Activated B cell treated with CpG ODN at 0.5 μM for 24 hours (primary cell): ENCODE measurements around the gene PA2G4. TPM values are rescaled to one million over a fixed set of nuclear protein-coding genes. Genes with fewer than 3 reads are reported as not detected.

Experiments used
- ATAC-seq: fragments of 200-7000 bp; cut with Tn5 transposase; one replicate; pipeline ENCODE4 v1.10.0; 2021; ENCODE audit warnings: low read depth, mild to moderate bottlenecking, moderate library complexity
- CTCF ChIA-PET: fragments of 350-600 bp; sonication (Branson Sonifier 250); formaldehyde crosslinking; loops from one replicate; lab custom pipeline; 2021; ENCODE audit warnings: antibody characterized with exemption; lab: Charles Lee
- POLR2A ChIA-PET: fragments of 350-600 bp; sonication (Branson Sonifier 250); formaldehyde crosslinking; loops from one replicate; lab custom pipeline; 2021; ENCODE audit warnings: antibody characterized with exemption; lab: Charles Lee
- DNase-seq: peaks from one replicate; pipeline ENCODE4 v3.0.0; 2022
- H3K27ac Mint-ChIP-seq: one replicate; pipeline ENCODE4 v1.8.0; 2020; ENCODE audit warnings: mixed read lengths
- H3K27me3 Mint-ChIP-seq: one replicate; pipeline ENCODE4 v1.8.0; 2021; ENCODE audit warnings: mixed read lengths
- H3K36me3 Mint-ChIP-seq: one replicate; pipeline ENCODE4 v1.8.0; 2021; ENCODE audit warnings: low read depth, mixed read lengths
- H3K4me1 Mint-ChIP-seq: one replicate; pipeline ENCODE4 v1.8.0; 2021; ENCODE audit warnings: mixed read lengths
- H3K4me3 Mint-ChIP-seq: one replicate; pipeline ENCODE4 v1.8.0; 2020; ENCODE audit warnings: mild to moderate bottlenecking, mixed read lengths
- H3K9me3 Mint-ChIP-seq: one replicate; pipeline ENCODE4 v1.8.0; 2020; ENCODE audit warnings: mixed read lengths
- CTCF ChIP-seq: fragments of 200-600 bp; IDR thresholded peaks from one replicate; pipeline ENCODE4 v1.8.0; 2022; ENCODE audit warnings: antibody characterized with exemption, mild to moderate bottlenecking
- intact Hi-C: fragments of 100-400 bp; cut with micrococcal nuclease; formaldehyde crosslinking; loops from one replicate; pipeline ENCODE4 v1.15.1; 2024
- total RNA-seq: library from RNA; stranded (reverse); gene quantifications from 2 replicates; pipeline ENCODE4 v1.2.3, GENCODE V29; 2022

Gene PA2G4
- total RNA-seq, 1 donor from 2014 or later = 137 TPM

- H3K4me1 Mint-ChIP-seq = peaks cover 47% of the 10 kb centered on the region
These were observed 54.6 kb downstream of the PA2G4 start for GRCh38 chr12:56158926-56159461.

GRCh38 chr12:56159482-56160192 lies 55.3 kb downstream of the PA2G4 start:
- intact Hi-C loops = no loop called here
- ChIA-PET CTCF (interaction anchor here (1.1 to 2.0 kb wide), 4 partner anchors 28 to 41 kb away, joined by 4 to 13 read pairs (median 6); partner anchors contain the start of gene SMARCC2), POLR2A (interaction anchor here (0.5 to 4.3 kb wide), 13 partner anchors 13 to 174 kb away, joined by 3 to 67 read pairs (median 6); partner anchors contain the start of genes ESYT1, PA2G4, PAN2 and RNF41)
- DNase-seq (no peak), ATAC-seq (no peak)
- Mint-ChIP-seq H3K9me3 (no peaks in the 10 kb centered on the region), H3K36me3 (peaks cover 75% of the 10 kb centered on the region), H3K27ac (peak overlapping the region; percentile 95), H3K4me3 (peak overlapping the region; percentile 94), H3K4me1 (peaks cover 47% of the 10 kb centered on the region), H3K27me3 (no peaks in the 10 kb centered on the region)
- TF ChIP-seq CTCF = no peak

More at GRCh38 chr12:56158926-56159461, 54.6 kb downstream of the PA2G4 start:
- TF ChIP-seq CTCF = no peak
- POLR2A ChIA-PET = interaction anchor here (0.5 to 4.3 kb wide), 13 partner anchors 12 to 175 kb away, joined by 3 to 67 read pairs (median 6); partner anchors contain the start of genes ESYT1, PA2G4, PAN2 and RNF41
- H3K27me3 Mint-ChIP-seq = no peaks in the 10 kb centered on the region
- peaks cover 68% of the 10 kb centered on the region for H3K36me3 Mint-ChIP-seq
- peak overlapping the region; percentile 95 for H3K27ac Mint-ChIP-seq
- ATAC-seq (no peak), DNase-seq (no peak)
- CTCF ChIA-PET = interaction anchor here (1.1 to 2.0 kb wide), 4 partner anchors 28 to 40 kb away, joined by 4 to 13 read pairs (median 6); partner anchors contain the start of gene SMARCC2
- no peaks in the 10 kb centered on the region for H3K9me3 Mint-ChIP-seq
- peak overlapping the region; percentile 94 for H3K4me3 Mint-ChIP-seq
- intact Hi-C loops = loop anchor here (1.0 kb wide), 5 partner anchors 31 to 186 kb away; partner anchors contain the start of genes RNF41 and ZC3H10

- CTCF ChIA-PET = interaction anchor here (2.0 kb wide), 2 partner anchors 29 to 34 kb away, joined by 6 to 13 read pairs; partner anchors contain the start of gene SMARCC2
- no peak for TF ChIP-seq CTCF
- no peak for DNase-seq
- intact Hi-C loops = no loop called here
- Mint-ChIP-seq H3K9me3 (no peaks in the 10 kb centered on the region), H3K27me3 (no peaks in the 10 kb centered on the region), H3K4me1 (peaks cover 46% of the 10 kb centered on the region), H3K27ac (peak overlapping the region; percentile 95), H3K4me3 (peak overlapping the region; percentile 94), H3K36me3 (peaks cover 79% of the 10 kb centered on the region)
- ATAC-seq = no peak
- POLR2A ChIA-PET = interaction anchor here (0.9 to 4.3 kb wide), 5 partner anchors 9 to 56 kb away, joined by 3 to 67 read pairs (median 12); partner anchors contain the start of genes ESYT1, MYL6B and PA2G4
These were observed 55.9 kb downstream of the PA2G4 start for GRCh38 chr12:56160193-56160763.

GRCh38 chr12:56160894-56161689 lies 56.7 kb downstream of the PA2G4 start:
- ChIA-PET POLR2A (interaction anchor here (0.6 to 3.5 kb wide), 10 partner anchors 9 to 411 kb away, joined by 3 to 21 read pairs (median 4); partner anchors contain the start of genes ESYT1, MYL6B, RNF41 and SMARCC2), CTCF (interaction anchor here (0.6 to 2.3 kb wide), 3 partner anchors 10 to 38 kb away, joined by 3 to 10 read pairs (median 4); partner anchors contain the start of gene SMARCC2)
- H3K36me3 Mint-ChIP-seq = peaks cover 82% of the 10 kb centered on the region

More at GRCh38 chr12:56160894-56161689, 56.7 kb downstream of the PA2G4 start:
- DNase-seq (no peak), ATAC-seq (no peak)
- no peak for TF ChIP-seq CTCF
- intact Hi-C loops = no loop called here
- no peak overlapping the region for H3K27ac Mint-ChIP-seq
- no peaks in the 10 kb centered on the region for H3K9me3 Mint-ChIP-seq
- H3K4me3 Mint-ChIP-seq = peak overlapping the region; percentile 94
- peaks cover 41% of the 10 kb centered on the region for H3K4me1 Mint-ChIP-seq
- H3K27me3 Mint-ChIP-seq = no peaks in the 10 kb centered on the region
